SK-N-SH (cell line): ENCODE measurements around the gene HOXB6.

Source experiments
- CTCF ChIP-seq: fragments of 200-600 bp; sonication (generic); IDR thresholded peaks from 2 replicates; pipeline ENCODE4 v1.6.1; 2017; ENCODE audit warnings: antibody characterized with exemption, mild to moderate bottlenecking, moderate library complexity
- EZH2phosphoT487 ChIP-seq: fragments of 200-600 bp; sonication (generic); IDR thresholded peaks from 2 replicates; pipeline ENCODE4 v1.6.1; 2017; ENCODE audit warnings: low read depth, mixed run types, mild to moderate bottlenecking, antibody characterized with exemption, moderate library complexity, borderline replicate concordance
- FOXM1 ChIP-seq: IDR thresholded peaks from 2 replicates; pipeline ENCODE4 v1.4.0; 2012; ENCODE audit warnings: low read depth, mild to moderate bottlenecking
- PBX3 ChIP-seq: IDR thresholded peaks from 2 replicates; pipeline ENCODE4; 2012
- YY1 ChIP-seq: IDR thresholded peaks from 2 replicates; pipeline ENCODE4 v1.4.0; 2012; ENCODE audit warnings: low read depth, mild to moderate bottlenecking

GRCh38 chr17:48577330-48577945 lies 27.3 kb downstream of the HOXB6 start:
- no peak for TF ChIP-seq CTCF
- TF ChIP-seq EZH2phosphoT487: no peak
- TF ChIP-seq PBX3: no peak
- TF ChIP-seq YY1: no peak
- TF ChIP-seq FOXM1: no peak
